ENCODE results near the gene GHRL.

Gene GHRL

DNA sequence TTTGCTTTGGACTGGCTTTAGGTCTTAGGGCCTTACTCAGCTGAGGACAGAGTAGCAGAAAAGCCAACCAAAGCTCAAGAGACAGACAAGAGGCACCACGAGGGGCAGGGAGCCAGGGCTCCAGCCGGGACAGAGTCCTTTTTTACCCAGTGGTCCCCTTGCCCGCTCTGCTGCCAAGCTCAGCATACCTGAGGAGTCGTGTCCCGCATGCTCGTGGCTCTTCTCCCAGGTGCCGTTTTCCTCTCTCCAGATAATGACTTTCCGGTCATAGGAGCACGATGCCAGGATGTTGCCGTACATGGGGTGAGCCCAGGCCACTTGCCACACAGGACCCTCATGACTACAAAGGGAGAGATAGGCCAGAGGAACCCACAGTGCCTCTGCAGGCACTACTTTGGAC lies 19.6 kb upstream of the GHRL start:
- no peak overlapping the region for H3K4me3 ChIP-seq (ENCODE audit: low read depth, low read length)
- in situ Hi-C loops (cut with HindIII; ENCODE audit: low sequenced_read_pairs), result no loop called here
- no peak for TF ChIP-seq CTCF (IDR thresholded peaks at IDR 0.05; ENCODE audit: low read depth, low read length, missing control alignments)
- DNase-seq (ENCODE audit: low read depth), result no peak

DNA sequence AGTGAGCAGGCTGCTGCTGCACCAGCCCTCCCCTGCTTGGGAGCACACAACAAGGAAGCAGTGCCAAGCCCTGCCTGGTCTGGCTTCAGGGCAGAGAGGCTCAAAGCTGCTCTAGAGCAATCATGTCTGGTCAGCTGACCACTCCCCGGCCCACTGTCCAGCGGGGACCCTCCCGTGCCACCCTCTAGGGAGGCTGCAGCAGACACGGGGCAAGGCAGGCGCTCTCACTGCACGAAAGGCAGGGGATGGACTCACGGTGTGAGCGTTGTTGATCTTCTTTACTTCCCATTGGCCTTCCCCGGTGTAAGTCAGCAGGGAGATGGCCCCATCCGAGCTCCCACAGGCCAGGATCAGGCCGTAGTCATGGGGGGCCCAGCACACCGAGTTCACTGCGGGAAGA lies 19.0 kb upstream of the GHRL start:
- no peak for DNase-seq (ENCODE audit: low read depth)
- no peak for TF ChIP-seq CTCF (IDR thresholded peaks at IDR 0.05; ENCODE audit: low read depth, low read length, missing control alignments)
- in situ Hi-C loops (cut with HindIII; ENCODE audit: low sequenced_read_pairs), result no loop called here
- H3K4me3 ChIP-seq (ENCODE audit: low read depth, low read length), result no peak overlapping the region

- DNase-seq (ENCODE audit: low read depth), result no peak
- in situ Hi-C loops (cut with HindIII; ENCODE audit: low sequenced_read_pairs), result no loop called here
- TF ChIP-seq CTCF (IDR thresholded peaks at IDR 0.05; ENCODE audit: low read depth, low read length, missing control alignments), result no peak
- H3K4me3 ChIP-seq (ENCODE audit: low read depth, low read length), result no peak overlapping the region
Measured at GRCh38 chr3:10310578-10310977, 17.8 kb upstream of the GHRL start.

DNA sequence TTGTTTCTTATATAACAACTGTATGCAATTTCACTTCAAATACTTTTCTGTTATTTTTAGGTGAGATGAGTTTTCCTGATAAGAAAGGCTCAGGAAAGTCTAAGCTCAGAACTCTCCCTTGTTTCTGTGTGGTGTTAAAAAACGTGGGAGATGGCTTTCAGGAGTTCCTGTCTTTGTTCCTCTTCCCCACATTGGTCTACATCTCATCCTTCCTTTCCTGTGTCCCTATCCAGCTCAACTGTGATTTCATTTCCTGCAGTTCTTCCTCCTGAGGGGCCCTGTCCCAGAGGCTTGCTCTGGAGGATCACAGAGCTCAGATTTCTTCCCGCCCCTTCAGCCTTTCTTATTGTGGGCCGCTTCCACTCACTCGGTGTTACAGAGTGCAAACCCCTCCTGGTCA lies 17.0 kb upstream of the GHRL start:
- TF ChIP-seq CTCF (IDR thresholded peaks at IDR 0.05; ENCODE audit: low read depth, low read length, missing control alignments), result no peak
- in situ Hi-C loops (cut with HindIII; ENCODE audit: low sequenced_read_pairs), result no loop called here

DNA sequence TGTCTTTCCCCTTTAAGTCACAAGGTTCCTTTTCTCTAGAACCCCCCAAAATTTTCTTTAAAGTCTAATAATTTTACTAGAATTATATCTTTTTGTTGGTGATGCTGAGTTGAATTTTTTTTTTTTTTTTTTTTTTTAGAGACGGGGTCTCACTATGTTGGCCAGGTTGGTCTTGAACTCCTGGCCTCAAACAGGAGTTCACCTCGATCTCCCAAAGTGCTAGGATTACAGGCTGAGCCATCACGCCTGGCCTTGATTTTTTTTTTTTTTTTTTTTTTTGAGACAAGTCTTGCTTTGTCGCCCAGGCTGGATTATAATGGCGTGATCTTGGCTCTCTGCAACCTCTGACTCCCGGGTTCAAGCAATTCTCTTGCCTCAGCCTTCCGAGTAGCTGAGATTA lies 15.9 kb upstream of the GHRL start:
- H3K4me3 ChIP-seq (ENCODE audit: low read depth, low read length), result no peak overlapping the region
- DNase-seq (ENCODE audit: low read depth), result no peak
- no peak for TF ChIP-seq CTCF (IDR thresholded peaks at IDR 0.05; ENCODE audit: low read depth, low read length, missing control alignments)
- in situ Hi-C loops (cut with HindIII; ENCODE audit: low sequenced_read_pairs), result no loop called here

More for the DNA sequence above, 17.0 kb upstream of the GHRL start:
- no peak for DNase-seq (ENCODE audit: low read depth)
- no peak overlapping the region for H3K4me3 ChIP-seq (ENCODE audit: low read depth, low read length)

DNA sequence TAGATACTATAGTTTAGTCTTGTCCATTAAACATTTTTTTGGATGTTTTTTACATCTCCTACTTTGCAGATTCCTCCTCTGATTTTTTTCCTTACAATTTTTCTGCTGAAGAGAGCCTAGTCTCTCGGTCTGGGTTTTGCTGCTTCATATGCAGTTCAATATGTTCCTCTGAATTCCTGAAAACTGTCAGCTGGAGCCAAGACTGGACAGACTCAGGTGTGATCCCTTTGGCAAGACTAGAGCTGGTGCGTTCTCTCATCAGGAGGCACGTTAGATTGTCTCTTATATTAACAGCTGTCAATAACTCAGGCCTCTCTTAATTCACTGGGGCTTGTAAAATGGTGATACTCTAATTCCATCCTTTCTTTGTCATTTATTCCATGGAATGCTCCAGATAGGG lies 13.4 kb upstream of the GHRL start:
- no peak for DNase-seq (ENCODE audit: low read depth)
- H3K4me3 ChIP-seq (ENCODE audit: low read depth, low read length), result no peak overlapping the region
- in situ Hi-C loops (cut with HindIII; ENCODE audit: low sequenced_read_pairs), result no loop called here
- no peak for TF ChIP-seq CTCF (IDR thresholded peaks at IDR 0.05; ENCODE audit: low read depth, low read length, missing control alignments)

DNA sequence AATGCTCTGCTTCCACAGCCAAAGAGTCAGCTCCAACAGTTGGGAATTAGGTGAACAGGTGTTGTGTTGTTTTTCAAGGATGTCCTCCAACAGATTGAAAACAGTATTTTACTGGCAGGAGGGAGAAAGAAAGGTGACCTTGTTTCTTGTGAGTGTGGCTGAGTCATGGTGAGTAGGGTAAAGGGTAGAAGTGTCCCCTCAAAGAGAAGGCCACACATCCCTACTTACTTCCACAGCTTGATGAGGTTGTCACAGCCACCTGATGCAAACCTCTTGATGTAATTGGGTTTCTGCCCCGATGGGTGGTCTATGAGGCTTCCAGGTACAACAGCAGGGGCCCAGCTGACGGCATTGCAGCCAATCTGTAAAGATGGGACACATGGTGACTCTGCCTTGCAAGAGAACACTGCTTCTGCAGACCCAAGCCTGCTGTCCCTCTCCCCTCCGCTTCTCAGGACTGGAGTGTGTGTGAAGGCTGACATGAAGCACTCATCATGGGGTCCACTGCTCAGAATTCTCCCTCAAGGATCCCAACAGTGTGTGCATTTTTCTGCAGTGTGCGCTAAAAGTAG lies 12.7 kb upstream of the GHRL start:
- no peak for TF ChIP-seq CTCF (IDR thresholded peaks at IDR 0.05; ENCODE audit: low read depth, low read length, missing control alignments)
- DNase-seq (ENCODE audit: low read depth), result no peak
- in situ Hi-C loops (cut with HindIII; ENCODE audit: low sequenced_read_pairs), result no loop called here
- no peak overlapping the region for H3K4me3 ChIP-seq (ENCODE audit: low read depth, low read length)

All from astrocyte of the cerebellum (primary cell).